ENCODE results near the gene BCOR.
A peak's percentile ranks its signal among the peaks of the same experiment; 100 is the strongest.

The BCOR gene

GRCh38 chrX:40112996-40113395 is 15.2 kb upstream of the BCOR start:
- Histone ChIP-seq H3K36me3 (no peaks in the 10 kb centered on the region), H3K9me3 (no peaks in the 10 kb centered on the region), H3K27me3 (no peaks in the 10 kb centered on the region), H3K4me3 (no peak overlapping the region), H3K4me1 (peaks cover 0 to 22% (median 6%) of the 10 kb centered on the region in 4 donors), H3K27ac (no peak overlapping the region)
- TF ChIP-seq CTCF (IDR thresholded peaks at IDR 0.05): no peak
- DNase-seq: no peak
- intact Hi-C loops (cut with DNase I; ENCODE audit: low total_unique reads): no loop called here

- intact Hi-C loops (cut with DNase I; ENCODE audit: low total_unique reads): no loop called here
Observed at GRCh38 chrX:40111868-40112267, 14.1 kb upstream of the BCOR start.

GRCh38 chrX:40109288-40110008 is 11.7 kb upstream of the BCOR start:
- Histone ChIP-seq H3K27ac (peak overlapping the region; percentile 84 to 97), H3K27me3 (no peaks in the 10 kb centered on the region), H3K36me3 (no peaks in the 10 kb centered on the region), H3K9me3 (no peaks in the 10 kb centered on the region), H3K4me1 (peaks cover 0 to 57% (median 16%) of the 10 kb centered on the region in 4 donors), H3K4me3 (peak overlapping the region; percentile 66 to 81)
- no peak for TF ChIP-seq CTCF (IDR thresholded peaks at IDR 0.05)
- intact Hi-C loops (cut with DNase I; ENCODE audit: low total_unique reads): no loop called here
- peak in 1 of 2 donors; percentile 73 for DNase-seq

More at GRCh38 chrX:40111868-40112267, 14.1 kb upstream of the BCOR start:
- H3K27ac ChIP-seq: no peak overlapping the region
- H3K4me3 ChIP-seq: no peak overlapping the region
- H3K9me3 ChIP-seq: no peaks in the 10 kb centered on the region
- no peak for DNase-seq
- H3K27me3 ChIP-seq: no peaks in the 10 kb centered on the region
- H3K4me1 ChIP-seq: peaks cover 0 to 33% (median 14%) of the 10 kb centered on the region in 4 donors
- TF ChIP-seq CTCF (IDR thresholded peaks at IDR 0.05): no peak
- H3K36me3 ChIP-seq: no peaks in the 10 kb centered on the region

- H3K4me1 ChIP-seq: peaks cover 0 to 60% (median 17%) of the 10 kb centered on the region in 4 donors
- peak in 1 of 2 donors; percentile 92 for DNase-seq
- peak overlapping the region; percentile 84 to 97 for H3K27ac ChIP-seq
- intact Hi-C loops (cut with DNase I; ENCODE audit: low total_unique reads): no loop called here
- H3K9me3 ChIP-seq: no peaks in the 10 kb centered on the region
- TF ChIP-seq CTCF (IDR thresholded peaks at IDR 0.05): no peak
- peak overlapping the region; percentile 66 to 81 for H3K4me3 ChIP-seq
- H3K36me3 ChIP-seq: no peaks in the 10 kb centered on the region
- H3K27me3 ChIP-seq: no peaks in the 10 kb centered on the region
Observed at GRCh38 chrX:40108959-40109287, 11.2 kb upstream of the BCOR start.

GRCh38 chrX:40108162-40108958 is 10.6 kb upstream of the BCOR start:
- TF ChIP-seq CTCF (IDR thresholded peaks at IDR 0.05): no peak
- Histone ChIP-seq H3K4me3 (peak overlapping the region; percentile 66 to 81), H3K27ac (peak overlapping the region; percentile 84 to 97), H3K4me1 (peaks cover 0 to 60% (median 17%) of the 10 kb centered on the region in 4 donors), H3K27me3 (no peaks in the 10 kb centered on the region), H3K9me3 (no peaks in the 10 kb centered on the region), H3K36me3 (no peaks in the 10 kb centered on the region)
- peak in 1 of 2 donors; percentile 84 for DNase-seq
- intact Hi-C loops (cut with DNase I; ENCODE audit: low total_unique reads): no loop called here
